ENCODE measurements around the gene FAM83G.
"Not testable (repeated sequence)": the region's sequence is repeated elsewhere in the genome, so short reads cannot be mapped to it uniquely, and the experiment has no call there.

Gene FAM83G

DNA sequence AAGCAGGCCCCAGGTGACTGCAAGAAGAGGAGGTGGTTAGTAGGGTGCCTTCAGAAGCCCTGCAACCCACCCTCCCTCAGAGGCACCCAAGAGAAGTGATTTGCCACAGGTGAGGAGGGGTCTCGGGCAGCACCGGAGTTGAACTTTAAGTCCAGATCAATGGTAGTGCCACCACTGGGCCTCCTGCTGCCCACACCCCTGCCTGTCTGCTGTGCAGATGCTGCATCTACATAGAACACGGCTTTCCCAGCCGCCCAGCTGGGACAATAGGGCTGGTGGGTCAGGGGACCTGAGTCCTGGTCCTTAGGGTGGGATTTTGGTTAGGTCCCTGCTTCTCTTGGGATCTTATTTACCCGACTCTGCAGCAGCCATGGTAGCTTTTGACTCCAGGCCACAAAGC, 17.6 kb upstream of the FAM83G start:
- DNase-seq: no peak

DNA sequence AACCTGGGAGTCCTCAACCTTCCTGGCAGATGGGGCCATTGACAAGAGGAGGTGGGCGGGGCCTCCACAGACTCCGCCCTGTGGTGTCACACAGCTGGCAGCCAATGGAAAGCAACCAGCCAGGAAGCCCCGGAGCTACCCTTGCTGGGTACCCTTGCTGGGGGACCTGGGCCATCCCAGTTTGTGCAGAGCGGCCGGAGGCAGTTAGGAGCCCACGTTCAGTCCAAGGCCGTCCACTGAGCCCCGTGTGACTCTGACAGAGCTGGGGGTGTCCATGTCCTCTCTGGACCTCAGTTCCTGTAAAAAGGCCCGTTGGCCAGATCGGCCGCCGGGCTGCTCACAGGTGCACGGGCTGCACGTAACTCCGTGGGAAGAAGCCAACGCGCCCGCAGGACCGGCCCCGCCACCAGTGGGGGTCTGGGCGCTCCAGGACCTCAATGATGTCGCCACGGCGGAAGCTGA, 17.1 kb upstream of the FAM83G start:
- peak; percentile 44 to 54 for DNase-seq

DNA sequence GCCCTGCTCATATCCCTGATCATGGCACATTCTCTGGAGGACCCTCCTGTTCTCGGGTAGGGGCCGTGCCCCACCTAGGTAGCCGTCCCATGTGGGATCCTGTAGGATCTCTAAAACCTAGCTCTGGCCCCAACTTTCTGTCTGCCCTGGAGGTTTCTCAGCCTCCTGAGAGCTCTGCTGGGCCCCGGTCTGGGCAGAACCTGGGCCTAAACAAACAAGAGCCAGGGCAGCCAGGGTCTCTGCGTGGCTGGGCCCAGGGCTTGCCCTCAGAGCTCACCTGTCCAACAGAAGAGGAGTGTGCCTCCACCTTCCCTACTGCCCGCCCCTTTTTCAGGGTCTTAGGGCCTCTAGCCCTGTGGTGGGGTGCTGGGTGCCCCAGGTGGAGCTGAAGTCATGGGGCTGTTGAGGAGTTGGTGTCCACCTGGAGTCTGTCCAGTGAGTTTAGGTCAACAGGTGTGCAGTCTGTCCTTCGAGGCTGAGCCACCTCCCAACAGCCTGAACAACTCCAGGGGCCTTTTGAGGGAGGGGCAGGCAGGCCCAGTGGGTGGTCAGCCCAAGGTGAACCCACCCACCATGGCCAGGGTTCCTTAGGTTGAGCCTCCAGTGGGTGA, 16.6 kb upstream of the FAM83G start:
- not testable (repeated sequence) for DNase-seq

DNA sequence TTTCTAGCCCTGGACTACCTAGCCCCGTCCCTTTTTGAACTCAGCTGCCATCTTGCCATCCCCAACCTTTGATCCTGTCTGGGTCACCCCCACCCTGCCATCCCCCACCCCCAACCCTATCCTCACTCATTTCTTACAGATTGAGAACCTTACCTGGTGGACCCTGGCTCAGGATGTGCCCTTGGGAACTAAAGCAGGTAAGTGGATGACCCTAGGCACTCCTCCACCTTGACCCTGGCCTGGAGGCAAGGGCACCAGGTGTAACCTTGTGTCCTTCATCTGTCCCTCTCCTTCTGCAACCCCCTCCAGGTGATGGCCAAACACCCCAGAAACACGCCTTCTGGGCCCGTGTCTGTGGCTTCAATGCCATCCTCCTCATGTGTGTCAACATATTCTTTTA, 15.5 kb upstream of the FAM83G start:
- DNase-seq: no peak

DNA sequence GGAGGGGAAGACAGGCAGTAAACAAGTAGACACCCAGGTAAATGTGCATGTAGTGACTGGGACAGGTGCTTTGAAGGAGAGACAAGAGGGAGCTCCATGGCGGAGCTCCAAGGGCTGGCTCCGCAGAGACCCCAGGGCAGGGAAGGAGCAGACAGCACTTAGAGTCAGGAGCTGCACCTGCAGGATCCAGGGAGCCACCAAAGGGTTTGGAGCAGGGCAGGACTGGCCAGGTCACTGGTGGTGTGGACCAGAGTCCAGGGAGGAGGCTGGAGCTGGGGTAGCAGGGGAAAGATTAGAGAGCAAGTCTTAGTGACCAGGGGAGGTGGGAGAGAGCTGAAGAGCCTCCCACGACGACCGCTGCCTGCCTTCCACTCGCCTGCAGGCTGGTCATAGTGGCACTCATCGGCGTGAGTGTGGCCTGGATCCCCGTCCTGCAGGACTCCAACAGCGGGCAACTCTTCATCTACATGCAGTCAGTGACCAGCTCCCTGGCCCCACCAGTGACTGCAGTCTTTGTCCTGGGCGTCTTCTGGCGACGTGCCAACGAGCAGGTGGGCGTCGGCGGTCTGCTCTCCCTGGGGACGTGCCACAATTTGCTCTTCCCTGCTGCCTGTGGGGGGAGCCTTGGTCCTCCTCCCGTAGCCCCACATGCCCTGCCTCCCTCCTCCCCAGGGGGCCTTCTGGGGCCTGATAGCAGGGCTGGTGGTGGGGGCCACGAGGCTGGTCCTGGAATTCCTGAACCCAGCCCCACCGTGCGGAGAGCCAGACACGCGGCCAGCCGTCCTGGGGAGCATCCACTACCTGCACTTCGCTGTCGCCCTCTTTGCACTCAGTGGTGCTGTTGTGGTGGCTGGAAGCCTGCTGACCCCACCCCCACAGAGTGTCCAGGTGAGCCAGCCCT, 14.7 kb upstream of the FAM83G start:
- DNase-seq: no peak

DNA sequence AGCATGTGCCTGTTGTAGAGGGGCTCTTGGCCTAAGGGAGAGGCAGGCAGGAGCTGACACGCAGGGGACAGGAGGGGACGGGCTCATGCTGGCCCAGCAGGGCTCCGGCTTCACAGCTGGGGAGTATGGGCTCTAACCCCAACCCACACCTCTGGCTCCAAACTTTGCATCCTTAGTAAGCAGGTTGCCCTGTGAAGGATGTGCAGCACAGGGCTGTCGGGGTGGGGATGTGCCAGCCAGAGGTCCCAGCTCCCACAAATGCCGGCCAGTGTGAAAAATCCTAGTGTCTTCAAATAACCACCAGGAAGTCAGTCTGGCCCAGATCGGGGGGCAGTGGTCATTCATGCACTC, 14.0 kb upstream of the FAM83G start:
- no peak for DNase-seq

DNA sequence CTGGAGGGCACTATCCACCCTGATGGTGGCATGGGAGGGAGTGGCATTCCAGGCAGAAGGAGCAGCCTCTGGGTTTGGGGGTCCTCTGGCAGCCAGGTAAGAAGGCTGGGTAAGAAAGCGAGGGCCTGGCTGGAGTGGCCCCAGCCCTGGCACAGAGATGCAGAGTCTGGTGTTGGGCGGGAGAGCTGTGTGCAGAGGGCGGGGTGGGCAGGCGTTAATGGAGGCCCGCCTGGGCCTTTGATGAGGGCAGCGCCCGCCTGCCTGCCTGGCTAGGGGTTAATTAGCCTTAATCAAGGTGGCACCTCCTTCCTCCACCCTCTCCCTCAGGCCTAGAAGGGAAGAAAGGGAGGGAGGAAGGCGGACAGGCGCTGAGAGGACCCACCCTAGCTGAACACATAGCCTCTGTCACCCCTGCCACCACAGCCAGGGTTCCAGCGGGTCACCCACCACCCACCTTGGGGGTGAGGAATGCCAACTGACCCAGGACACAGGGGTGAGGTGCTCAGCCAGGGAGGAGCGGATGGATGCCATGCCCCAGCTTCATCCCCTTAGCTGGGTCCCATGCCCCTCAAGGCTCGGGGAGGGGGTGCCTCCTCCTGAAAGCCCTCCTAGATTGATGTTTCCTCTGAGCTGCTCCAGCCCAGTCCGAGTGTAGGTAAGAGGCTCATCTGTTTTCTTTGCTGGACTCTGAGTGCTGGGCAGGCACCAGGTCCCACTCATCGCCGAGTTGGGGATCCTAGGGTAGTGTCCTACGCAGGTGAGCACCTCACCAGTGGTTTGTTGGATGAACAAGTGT, 13.4 kb upstream of the FAM83G start:
- DNase-seq: no peak

DNA sequence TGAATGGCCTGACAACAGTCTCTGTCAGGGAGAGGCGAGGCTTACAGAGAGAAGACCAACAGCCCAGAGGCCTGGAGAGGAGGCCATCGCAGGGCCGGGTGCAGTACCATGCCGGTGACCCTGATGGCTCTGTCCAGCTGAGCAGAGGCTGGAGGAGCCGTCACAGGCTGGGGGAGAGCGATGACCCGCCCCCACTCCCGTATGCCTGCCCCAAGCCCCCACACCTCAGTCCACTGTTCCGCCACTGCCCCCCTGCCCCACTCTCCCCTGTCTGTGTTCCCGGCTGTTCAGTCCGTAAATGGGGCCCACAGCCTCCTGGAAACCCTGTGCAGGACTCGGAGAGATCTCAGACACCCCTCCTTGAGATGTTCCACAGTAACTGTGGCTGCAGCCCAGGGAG, 12.8 kb upstream of the FAM83G start:
- no peak for DNase-seq

DNA sequence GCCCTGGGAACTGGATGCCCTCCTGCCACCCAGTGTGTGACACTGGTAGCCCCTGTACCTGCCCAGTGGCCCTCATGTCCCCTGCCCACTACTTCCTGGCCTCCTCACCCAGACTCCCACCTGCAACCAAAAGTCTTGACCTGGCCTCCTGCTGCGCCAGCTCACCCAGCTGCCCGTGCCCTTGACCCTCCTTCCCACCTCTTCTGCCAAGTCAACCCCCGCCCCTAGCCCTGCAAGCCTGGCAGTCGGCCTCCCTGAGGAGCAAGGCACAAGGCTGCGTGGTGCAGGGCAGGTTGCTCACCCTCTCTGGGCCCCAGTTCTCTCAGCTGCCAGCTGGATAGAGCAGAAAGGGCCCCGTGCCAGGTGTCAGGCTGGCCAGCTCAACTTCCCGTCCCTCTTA, 12.3 kb upstream of the FAM83G start:
- no peak for DNase-seq

DNA sequence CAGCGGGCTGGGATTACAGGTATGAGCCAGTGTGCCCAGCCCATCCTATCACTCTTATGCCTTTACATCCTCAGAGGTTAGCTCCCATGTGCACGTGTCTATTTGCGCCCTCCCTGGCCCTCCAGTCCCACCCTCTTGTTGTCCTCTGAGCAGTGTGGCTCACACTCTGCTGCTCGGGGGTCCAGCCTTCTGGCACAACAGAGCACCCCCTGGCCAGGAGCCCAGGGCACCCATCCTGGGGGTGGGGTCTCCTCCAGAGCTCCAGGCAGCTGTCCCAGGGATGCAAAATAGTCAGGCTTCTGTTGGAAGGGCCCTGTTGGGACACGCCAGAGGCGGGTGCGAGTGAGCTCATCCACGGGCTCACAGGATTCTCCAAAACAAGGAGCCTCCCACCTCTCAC, 11.7 kb upstream of the FAM83G start:
- DNase-seq: no peak

DNA sequence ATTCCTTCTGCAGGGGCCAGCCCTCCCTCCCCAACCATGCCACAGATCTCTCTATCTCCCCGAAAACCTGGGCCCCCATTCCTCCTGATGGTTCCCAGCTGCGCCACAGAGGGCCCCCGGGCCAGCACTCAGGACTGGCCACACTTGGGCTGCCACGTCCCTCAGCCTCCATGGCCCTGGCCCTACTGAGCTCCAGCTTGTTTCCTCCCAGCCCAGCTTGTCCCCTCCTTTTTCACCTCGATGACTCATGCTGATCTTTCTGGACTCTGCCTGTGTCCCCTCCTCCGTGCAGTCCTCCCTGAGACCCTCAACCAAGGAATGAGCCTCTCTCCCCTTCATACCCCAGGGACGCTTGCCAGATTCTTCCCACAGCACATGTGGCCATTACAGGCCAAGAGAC, 10.9 kb upstream of the FAM83G start:
- DNase-seq: no peak

DNA sequence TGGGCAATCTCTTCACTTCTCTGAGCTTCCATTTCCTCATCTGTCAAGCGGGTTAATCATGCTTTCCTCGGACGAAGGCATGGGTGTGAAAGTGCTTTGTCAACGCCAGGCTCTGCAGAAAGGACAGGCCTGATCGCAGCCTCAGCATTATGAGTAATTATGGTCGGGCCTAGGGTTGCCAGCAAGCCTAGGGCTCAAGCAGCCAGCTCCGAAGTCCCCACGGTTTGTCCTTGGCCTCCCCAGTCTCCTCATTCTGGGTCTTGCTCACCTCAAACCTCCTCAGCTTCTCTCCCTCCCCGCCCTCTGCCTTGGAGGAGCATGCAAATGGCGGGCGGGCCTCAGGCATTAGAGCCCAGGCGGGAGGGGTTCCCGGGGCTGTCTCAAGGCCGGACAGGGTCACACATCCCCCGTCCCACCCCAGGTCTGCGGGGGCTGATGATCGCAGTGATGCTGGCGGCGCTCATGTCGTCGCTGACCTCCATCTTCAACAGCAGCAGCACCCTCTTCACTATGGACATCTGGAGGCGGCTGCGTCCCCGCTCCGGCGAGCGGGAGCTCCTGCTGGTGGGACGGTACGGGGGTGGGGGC, 10.2 kb upstream of the FAM83G start:
- DNase-seq: no peak

DNA sequence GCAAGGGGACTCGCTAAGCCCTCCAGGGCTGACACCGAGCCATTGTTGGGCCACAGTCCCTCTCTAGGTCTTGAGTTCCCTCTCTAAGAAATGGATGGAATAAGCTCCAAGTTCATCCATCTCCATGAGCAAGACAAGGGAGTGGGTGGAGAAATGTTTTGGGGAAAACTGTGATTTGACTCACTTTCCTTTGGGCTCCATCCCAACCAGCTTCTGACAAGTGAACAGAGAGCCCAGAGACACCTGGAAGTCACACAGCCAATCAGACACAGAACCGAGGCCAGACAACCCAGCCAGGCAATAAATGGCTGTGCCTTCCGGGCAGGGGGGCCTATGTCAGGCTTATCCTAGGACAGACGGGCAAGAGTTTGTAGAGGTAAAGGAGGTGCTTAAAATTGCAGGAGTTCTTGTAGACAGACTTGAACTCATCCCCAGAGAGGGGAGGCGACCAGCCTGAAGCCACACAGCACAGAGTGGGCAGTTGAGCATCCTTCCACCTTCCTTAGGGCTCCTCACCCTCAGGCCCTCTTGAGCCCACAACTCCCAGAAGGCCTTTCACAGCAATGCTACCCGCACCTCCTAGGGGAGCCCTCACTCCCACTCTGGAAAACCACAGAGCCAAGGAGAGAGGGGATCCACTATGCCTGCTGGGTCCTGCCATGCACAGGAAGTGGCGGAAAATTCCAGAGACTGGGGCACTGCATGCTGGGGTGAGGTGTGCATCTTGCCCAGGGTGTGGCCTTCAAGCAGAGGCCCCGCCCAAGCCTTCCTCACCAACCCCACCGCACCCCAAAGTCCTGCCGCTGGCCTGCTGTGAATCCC, 9.5 kb upstream of the FAM83G start:
- DNase-seq: no peak

DNA sequence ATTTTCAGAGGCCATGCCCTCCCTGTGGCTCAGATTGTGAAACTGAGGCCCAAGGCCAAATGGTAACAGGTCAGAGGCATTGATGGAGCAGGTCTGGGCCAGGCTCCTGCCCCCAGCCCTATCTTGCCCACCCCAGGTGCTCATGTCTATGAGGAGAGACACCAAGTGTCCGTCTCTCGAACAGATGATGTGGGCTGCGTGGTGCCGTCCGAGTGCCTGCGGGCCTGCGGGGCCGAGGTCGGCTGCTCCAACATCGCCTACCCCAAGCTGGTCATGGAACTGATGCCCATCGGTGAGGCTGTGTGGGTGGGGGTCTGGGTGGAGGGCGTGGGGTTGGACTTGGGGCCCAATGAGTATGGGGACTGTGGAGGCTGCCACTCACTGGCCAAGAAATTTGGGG, 8.7 kb upstream of the FAM83G start:
- no peak for DNase-seq

DNA sequence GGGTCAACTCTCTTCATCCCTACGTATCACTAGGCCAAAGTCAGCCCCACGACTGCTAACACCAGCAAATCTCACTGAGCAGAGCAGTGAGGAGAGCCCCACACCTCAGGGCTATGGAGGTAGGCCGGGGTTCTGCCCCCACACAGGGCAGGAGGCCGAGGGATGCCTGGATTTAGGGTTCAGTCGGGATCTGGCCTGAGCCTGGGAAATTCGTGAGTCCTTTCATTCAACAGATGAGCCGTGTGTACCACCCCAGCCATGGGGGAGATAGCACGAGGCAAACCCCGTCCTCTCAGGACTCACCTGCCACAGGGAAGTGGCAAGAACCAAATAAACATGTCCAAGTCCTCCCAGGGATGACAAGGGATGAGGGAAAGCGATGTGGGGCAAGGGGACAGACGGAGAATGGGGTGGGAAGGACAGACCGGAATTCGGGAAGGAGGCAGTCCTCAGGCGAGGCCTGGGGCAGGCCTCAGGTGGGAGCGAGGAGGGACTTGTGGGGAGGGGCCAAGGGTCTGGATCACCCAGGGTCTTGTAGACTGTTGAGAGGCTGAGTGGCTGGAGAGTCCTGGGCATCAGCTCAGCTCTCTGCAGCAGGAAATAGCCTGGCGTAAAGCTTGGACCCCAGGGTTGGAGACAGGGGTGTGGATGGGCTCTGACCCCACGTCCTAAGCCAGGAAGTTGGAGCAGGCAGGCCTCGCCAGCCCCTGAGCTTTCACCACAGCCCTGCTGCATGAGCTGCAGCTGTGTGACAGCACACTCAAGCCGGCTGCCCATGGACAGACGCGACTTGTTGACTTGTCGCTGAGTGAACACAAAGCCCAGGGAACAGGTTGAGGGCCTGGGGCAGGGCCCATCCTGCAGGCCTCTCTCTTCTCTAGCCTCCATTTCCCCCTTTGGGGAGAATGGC, 7.9 kb upstream of the FAM83G start:
- no peak for DNase-seq

DNA sequence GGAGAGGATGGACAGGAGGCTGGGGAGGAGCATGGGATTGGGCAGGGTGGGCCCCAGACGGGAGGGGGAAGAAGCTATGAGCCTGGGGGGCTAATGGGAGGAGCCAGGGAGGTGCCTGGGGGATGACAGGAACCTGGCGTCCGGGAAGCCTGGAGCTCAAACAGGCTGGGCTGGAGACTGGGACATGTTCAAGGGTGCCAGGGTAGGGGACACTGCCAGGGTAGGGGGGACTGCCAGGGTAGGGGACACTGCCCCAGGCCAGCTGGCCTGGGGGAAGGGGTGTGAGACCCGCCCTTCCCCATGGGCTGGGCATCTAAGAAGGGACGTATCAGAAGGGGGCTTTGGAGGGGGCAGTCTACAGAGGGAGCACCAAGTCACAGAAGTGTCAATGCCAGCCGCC, 7.0 kb upstream of the FAM83G start:
- no peak for DNase-seq

DNA sequence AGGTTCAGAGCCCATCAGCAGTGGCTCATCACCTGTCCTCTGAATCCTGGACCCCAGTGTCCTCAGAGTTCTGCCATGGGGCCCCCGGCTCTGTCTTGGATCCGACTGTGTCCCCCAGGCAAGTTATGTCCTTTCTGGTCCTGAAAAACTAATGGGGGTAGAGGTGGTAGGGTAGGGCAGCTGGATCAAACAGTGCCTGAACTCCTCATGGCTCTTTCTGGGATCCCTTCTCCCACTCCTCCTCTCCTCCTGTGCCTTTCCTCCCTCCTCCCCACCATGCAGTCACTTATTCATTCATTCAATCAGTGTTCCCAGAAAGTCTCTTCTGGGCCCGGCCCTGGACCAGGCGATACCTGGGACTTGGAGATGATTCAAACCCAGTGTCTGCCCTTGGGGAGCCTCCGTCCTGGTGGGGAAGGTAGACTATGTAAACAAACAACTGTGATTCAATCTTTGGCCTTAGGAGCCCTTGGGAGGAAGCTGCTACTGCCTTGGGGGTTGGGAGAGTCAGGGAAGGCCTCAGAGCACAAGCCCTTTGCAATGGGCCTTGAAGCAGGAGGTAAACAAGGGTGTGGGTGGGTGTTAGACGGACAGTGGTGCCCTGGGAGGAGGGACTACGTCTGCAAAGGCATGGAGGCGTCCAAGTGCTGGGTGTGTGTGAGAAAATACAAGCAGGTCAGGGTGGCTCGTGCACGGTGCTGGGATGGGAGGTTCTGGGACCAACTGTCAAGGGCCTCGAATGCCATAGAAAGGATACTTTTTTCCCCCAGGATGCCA, 6.4 kb upstream of the FAM83G start:
- no peak for DNase-seq

DNA sequence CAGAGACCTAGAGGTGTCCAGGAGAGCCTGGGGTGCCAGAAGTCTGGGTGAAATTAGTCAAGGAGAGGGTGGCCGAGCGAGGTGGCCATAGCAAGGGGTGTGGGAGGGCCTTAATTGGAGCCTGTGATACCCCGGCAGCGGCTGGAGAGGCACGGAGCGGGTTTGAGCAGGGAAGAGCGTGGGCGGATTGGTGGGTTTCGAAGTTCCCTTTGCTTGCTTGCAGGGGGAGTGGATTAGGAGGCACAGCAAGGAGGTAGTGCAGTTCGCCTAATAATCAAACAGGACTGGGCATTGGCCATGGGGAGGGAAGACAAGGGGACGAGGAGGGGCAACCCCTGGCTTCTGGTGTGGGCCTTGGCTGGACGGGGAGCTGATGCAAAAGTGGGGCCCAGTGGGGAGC, 5.4 kb upstream of the FAM83G start:
- no peak for DNase-seq

DNA sequence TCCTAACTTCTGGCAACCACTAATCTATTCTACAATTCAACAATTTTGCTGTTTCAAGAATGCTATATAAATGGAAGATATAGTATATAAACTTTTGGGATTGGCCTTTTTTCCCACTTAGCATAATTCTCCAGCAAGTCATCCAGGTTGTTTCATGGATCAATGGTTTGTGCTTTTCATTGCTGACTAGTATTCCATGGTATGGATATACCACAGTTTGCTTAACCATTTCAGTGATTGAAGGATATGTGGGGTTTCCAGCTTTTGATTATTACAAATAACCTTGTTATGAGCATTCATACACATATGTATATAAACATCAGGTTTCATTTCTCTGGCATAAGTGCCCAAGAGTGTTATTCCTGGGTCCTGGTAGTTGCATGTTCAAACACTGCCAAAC, 2.1 kb upstream of the FAM83G start:
- DNase-seq: no peak

DNA sequence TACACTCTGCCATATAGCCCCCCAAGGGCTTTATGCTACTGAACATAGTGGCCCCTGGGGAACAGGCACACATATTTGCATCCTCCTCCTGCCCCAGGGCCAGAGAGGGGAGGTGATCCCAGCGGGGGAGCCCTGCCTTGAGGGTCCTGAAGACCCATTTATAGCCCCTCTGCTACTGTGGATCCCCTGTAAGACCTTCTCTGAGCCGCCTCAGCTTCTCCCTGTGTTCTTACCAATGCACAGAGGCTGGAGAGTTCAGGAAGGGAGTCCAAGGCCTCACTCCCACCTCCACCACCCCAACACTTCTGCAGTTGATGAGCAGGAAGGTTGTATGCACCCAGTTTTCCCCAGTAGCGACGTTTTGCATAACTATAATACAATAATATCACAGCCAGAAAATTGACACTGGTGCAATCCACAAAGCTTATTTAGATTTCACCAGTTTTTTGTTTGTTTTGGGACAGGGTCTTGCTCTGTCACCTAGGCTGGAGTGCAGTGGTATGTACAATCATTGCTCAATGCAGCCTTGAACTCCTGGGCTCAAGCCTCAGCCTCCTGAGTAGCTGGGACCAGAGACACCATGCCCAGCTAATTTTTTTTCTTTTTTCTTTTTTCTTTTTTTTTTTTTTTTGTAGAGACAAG, 1.3 kb upstream of the FAM83G start:
- no peak for DNase-seq
